ENCODE results near the gene PLA2G4A.

- no peak for TF ChIP-seq POLR2A (IDR thresholded peaks at IDR 0.05; ENCODE audit: low read length)
- TF ChIP-seq GATA1 (IDR thresholded peaks at IDR 0.05; ENCODE audit: low read depth, low read length) = no peak
These were observed 49.6 kb downstream of the PLA2G4A start for GRCh38 chr1:186878356-186878755.

All from erythroblast (primary cell).